HG02852 (cell line): ENCODE measurements around the gene EIF1.
"Not testable (repeated sequence)": the region's sequence is repeated elsewhere in the genome, so short reads cannot be mapped to it uniquely, and the experiment has no call there.

ENCODE experiments used
- ATAC-seq: cut with Tn5 transposase; IDR thresholded peaks from one replicate; pipeline ENCODE4 v1.9.1; 2021; ENCODE audit warnings: mild to moderate bottlenecking, moderate library complexity; ENCODE audit not compliant: unreplicated experiment

EIF1 gene

DNA sequence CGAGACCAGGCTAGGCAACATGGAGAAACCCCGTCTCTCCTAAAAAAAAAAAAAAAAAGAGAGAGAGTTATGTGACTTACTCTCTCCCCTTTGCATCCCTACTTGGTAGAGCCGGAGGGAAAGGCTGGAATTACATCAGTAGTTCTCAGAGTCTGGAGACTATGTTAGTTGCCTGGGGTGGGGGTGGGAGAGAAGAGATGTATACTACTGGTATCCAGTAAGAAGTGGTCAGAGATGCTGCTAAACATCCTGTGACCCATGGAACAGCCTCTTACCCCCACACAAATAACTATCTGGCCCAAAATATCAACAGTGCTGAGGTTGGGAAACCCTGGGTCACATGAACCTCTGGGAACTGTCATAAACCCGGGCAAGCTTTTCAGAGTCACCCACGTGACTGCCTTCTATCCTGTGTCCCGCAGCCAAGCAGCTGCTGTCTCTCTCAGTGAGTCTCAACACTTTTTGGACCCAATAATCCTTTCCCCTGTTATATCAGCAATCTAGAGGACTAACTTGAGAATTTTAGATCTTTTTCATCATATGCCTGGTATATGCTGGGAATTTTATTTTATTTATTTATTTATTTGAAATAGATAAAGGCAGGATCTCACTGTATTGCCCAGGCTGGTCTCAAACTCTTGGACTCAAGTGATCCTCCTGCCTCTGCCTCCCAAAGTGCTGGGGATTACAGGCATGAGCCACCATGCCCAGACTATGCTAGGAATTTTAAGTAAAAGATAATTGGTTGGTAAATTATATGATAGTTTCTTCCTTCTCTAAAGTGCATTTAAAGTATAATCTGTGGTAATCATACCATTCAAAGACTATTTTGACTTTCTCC, 8.7 kb downstream of the EIF1 start:
- ATAC-seq: no peak

GRCh38 chr17:41700843-41701242, 12.2 kb downstream of the EIF1 start:
- ATAC-seq: not testable (repeated sequence)

- ATAC-seq: no peak
These were observed 14.0 kb downstream of the EIF1 start for GRCh38 chr17:41702712-41703111.

GRCh38 chr17:41705271-41705991, 16.7 kb downstream of the EIF1 start:
- ATAC-seq: no peak

DNA sequence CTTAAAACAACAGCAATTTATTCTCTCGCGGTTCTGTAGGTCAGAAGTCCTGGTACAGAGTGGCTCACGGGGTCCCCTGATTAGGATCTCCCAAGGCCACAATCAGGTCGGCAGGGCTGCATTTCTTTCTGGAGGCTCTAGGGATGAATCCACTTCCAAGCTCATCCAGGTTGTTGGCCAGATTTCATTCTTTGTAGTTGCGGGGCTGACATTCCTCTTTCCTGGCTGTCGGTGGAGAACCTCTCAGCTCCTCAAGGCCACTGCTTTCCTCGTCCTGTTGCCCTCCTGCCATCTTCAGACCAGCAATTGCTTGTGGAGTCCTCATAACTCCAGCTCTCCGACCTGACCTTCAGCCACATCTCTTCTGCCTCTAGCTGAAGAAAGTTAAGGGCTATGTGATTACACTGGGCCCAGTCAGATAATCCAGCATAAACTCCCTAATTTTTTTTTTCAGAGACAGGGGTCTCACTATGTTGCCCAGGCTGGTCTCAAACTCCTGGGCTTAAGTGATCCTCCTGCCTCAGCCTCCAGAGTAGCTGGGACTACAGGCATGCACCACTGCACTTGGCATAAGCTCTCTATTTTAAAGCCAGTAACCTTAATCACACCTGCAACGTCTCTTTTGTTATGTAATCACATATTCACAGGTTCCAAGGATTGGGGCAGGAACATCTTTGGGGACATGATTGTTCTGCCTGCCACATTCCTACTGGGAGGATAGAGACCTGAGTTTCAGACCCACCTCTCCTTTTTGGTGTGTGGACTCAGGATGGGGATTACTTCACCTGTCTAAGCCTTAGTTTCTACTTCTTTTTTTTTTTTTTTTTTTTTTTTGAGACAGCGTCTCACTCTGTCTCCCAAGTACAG, 19.4 kb downstream of the EIF1 start:
- no peak for ATAC-seq

GRCh38 chr17:41710472-41711090, 21.9 kb downstream of the EIF1 start:
- ATAC-seq: no peak

DNA sequence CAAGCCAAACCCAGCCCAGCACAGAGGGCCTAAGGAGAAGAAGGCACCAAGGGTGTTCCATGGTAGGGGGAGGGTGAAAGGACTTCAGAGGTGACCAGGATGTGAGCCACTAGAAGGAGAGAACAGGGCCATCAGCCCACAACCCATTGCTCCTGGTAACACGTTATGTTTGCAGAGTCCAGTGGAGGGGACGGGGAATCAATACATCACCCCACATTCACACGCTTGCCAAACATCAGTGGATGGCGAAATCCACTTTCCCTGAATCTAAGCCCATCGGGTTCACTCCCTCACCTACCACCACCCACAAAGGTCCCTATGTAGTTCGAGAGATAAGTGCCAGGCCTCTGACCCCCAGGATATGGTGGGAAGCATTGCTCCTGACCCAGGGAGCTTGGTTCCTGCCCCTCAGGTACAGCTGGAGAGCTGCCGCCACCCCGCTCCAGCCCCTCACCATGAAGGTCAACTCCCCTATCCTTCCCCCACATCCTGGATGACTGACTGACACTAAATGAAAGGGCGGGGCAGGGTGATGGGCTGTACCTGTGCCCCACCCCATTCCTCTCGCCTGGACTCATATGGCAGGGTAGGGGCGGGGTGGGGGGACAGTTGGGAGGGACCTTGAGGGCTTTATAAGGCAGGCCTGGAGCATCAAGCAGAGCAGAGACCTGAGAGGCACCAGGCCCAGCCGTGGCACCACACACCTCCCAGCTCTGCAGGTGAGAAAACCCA, 23.1 kb downstream of the EIF1 start, which contains the start of gene GAST:
Gene GAST (plus strand): TSS at position 663 of the 732 bp plus-strand sequence. CDS start 3,106 bp downstream, outside the sequence.
- ATAC-seq: no peak

- ATAC-seq: no peak
These were observed 29.0 kb downstream of the EIF1 start for GRCh38 chr17:41717408-41718286.

GRCh38 chr17:41718287-41718645, 29.6 kb downstream of the EIF1 start:
- ATAC-seq: no peak

DNA sequence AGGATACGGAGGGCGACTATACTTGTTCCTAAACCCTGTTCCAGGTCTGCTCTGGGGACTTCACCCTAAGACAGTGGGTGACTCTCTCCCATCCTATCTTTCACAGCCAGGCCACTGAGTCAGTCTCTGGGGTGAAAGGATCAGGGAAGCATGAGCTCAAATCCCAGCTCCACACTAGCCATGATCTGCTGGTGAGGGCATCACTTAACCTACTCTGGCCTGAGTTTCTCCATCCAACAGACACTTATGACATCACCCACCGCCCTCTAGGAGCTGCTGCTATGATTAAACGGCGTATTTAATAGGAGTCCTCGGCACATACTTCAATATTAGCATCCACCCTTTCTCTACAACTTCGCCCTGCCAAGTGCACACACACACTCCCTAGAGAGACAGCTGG, 33.5 kb downstream of the EIF1 start:
- no peak for ATAC-seq

DNA sequence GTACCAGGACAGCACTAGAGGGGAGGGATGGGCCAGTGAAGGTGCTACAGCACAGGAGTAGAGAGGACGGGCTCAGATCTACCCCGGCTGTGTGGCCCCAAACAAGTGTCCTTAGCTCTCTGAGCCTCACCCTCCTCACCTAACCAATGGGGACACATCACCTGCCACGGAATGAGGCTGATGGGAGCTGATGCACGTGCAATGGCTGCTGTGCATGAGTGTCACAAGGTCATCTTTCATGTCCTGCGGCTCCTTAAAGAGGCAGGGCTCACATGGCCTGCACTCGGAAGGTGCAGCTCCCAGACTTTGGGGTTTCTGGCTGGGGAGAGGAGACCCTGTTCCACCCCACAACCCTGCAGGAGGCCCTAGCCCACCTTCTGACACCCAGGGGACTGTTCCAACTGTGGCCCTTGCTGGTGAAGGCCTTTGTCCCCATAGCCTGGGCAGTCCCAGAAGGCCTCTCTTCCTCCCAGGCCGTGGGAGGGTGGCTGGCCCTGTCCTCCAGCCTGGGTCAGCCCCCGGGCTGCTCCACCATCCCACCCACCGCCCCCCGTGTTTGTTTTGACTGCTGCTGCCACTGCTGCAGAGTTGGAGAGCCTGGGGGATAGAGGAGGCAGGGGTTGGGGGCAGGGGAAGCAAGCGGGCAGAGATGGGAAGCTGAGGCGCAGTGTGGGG, 35.3 kb downstream of the EIF1 start:
- ATAC-seq: no peak

GRCh38 chr17:41724476-41725050, 35.9 kb downstream of the EIF1 start:
- ATAC-seq: no peak

GRCh38 chr17:41725134-41725533, 36.4 kb downstream of the EIF1 start:
- ATAC-seq: no peak

DNA sequence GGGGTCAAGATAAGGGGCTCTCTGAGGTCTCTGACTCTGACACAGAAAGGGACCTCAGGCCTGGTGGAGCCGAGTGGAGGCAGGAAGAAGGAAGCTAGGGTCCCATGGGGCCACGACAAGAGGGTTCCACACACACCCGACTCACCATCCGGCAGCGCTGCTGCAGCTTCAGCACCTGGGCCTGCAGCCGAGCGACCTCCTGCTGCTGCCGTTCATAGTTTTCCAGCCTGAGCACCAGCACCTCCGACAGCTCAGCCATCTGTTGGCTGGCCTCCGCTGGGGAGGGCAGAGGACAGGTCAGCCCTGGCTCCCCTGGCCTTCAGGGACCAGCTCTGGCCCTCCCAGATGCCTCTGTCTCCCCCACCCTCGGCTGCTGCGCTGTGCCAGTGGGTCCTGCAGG, 39.4 kb downstream of the EIF1 start:
- ATAC-seq: no peak

GRCh38 chr17:41730479-41730878, 41.8 kb downstream of the EIF1 start:
- ATAC-seq: no peak

DNA sequence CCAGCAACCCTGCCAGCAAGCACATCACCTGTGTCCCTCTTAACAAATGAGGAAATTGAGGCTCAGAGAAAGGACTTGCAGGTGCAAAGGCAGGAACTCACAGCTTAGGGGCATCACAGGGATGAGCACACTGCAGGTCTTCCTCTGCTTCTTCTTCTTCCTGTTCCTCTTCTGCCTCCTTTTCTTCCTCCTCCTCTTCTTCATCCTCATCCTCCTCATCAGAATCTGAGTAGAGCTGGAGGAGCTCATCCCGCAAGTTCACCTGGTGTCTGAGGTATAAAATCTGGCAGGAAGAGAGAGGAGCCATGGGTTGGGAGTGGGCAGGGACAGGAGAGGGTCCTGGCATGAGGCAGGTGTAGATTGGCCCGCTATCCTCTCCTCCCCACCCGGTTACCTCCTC, 43.2 kb downstream of the EIF1 start:
- no peak for ATAC-seq

DNA sequence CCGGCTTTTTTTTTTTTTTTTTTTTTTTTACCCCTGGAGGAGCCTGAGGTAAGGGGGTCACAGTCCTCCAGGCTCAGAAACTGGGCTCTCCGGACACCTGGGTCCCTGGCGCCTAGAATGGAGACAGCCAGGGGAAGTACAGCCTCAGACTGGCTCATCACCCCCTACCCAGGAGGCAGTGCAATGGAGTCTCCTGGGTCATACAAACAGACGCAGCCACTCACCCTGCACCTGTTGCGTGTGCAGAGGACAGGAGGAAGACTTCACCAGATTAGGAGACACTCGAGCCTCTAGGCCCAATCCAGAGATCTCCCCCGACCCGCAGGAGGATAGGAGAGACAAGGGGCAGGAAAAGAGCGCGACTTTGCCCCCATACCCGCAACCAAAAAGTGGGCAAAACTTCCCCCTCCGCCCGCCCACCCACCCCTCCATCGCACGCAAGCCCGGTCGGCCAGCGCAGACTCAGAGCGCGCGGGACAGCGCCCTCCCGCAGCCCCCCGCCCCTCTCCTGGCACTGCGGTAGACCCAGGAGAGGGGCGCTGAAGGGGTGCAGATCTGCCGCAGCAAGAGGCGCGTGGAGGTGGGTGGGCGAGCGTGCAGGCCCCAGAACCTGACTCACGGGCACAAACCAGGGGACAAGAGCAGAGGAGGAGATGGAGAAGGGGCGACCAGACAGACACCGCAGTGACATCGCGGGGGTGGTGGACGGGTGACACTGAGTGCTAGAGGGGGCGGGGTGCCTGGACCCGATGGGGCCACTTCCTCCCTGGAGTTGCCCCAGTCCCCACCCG, 44.9 kb downstream of the EIF1 start:
- ATAC-seq: no peak
